ENCODE measurements around the gene ABCC11.

DNA sequence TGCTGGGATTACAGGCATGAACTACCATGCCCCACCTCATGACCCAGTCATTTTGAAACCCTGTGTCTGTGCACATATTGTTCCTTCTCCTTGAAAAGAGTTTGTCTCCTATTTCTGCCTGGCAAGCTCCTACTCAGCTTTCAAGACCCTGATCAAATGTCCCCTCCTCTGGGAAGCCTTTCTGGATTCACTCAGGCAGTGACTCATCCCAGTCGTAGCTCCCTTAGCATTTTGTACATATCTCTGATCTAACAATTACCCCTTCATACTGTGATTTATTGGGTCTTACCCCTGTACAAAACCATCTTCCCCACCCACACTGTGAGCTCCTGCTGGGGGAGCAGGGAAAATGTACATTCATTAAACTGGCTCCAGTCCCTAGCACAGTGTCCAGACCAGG is 73.5 kb downstream of the ABCC11 start:
- TF ChIP-seq POLR2A (IDR thresholded peaks at IDR 0.05; ENCODE audit: low read depth, low read length) = no peak
- no peak for TF ChIP-seq TAF1 (IDR thresholded peaks at IDR 0.05; ENCODE audit: borderline replicate concordance, low read depth, low read length)
- no peak for TF ChIP-seq POLR2AphosphoS5 (IDR thresholded peaks at IDR 0.05; ENCODE audit: low read depth, low read length)

Data from GM12892 (cell line).